Colonic mucosa (tissue), 4 donors: ENCODE results near the gene GZMB. TPM values are rescaled to one million over a fixed set of nuclear protein-coding genes. Genes with fewer than 3 reads are reported as not detected.
"Not testable (repeated sequence)": the region's sequence is repeated elsewhere in the genome, so short reads cannot be mapped to it uniquely, and the experiment has no call there.

Source experiments
- DNase-seq: peaks from one replicate; pipeline ENCODE4 v3.0.0-alpha.2; 2020
- H3K27ac ChIP-seq: fragments of 200-600 bp; one replicate; pipeline ENCODE4 v1.8.0; 2021
- H3K27me3 ChIP-seq: fragments of 200-600 bp; one replicate; pipeline ENCODE4 v1.8.0; 2021
- H3K36me3 ChIP-seq: fragments of 200-600 bp; one replicate; pipeline ENCODE4 v1.8.0; 2021
- H3K4me1 ChIP-seq: fragments of 200-600 bp; one replicate; pipeline ENCODE4 v1.8.0; 2021; ENCODE audit warnings: mild to moderate bottlenecking
- H3K4me3 ChIP-seq: fragments of 200-600 bp; one replicate; pipeline ENCODE4 v1.8.0; 2021
- H3K9ac ChIP-seq, 2 donors: one replicate each; pipeline ENCODE4 v1.7.0; 2013; ENCODE audit warnings: control low read depth in 2 of 2, low read depth in 2 of 2, low read length in 2 of 2
- H3K9me3 ChIP-seq: fragments of 200-600 bp; one replicate; pipeline ENCODE4 v1.8.0; 2021
- intact Hi-C: fragments of 100-400 bp; cut with DNase I; formaldehyde crosslinking; loops from one replicate; pipeline ENCODE4 v1.14.1; 2022
- total RNA-seq, 2 donors: library from RNA; stranded (reverse); fragmentation: NEBNext Ultra II Directional in 1 of 2; extraction: Animal tissue kit (Norgen Biotek cat#: 25700) in 1 of 2; gene quantifications; one replicate each; pipeline ENCODE4 v1.2.1, GENCODE V29; 2021
- TF ChIP-seq, protein P1 (sequence below): fragments of 200-600 bp; IDR thresholded peaks from one replicate; pipeline ENCODE4 v1.8.0; 2022; ENCODE audit warnings: antibody characterized with exemption, mild to moderate bottlenecking
- donor health status: healthy.
- donor health status: DM: no; HTN: no; CAD: no.
- donor health status: DM: no; HTN: no; CAD: no.

Gene GZMB
- total RNA-seq, 2 donors from 2014 or later = 1.1 to 3.0 TPM

DNA sequence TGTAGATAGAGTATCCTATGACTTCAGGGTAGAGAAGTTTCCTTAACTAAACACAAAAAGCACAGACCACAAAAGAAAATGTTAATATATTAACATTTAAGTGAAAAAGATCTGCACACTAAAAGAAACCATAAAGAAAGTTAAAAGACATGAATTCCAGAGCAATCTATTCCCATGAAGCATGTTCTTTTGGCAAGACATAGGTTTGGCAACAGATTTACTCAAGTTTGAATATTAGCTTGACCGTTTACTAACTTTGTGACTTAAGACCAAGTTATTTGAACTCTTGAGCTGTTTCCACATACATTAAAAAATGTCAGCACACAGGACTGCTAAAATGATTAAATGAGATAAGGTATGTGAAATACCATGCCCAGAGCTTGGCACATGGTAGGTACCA, 35.7 kb upstream of the GZMB start:
- Histone ChIP-seq H3K4me3 (no peak overlapping the region), H3K27me3 (no peaks in the 10 kb centered on the region), H3K9me3 (no peaks in the 10 kb centered on the region), H3K9ac (no peak overlapping the region), H3K36me3 (no peaks in the 10 kb centered on the region), H3K27ac (no peak overlapping the region), H3K4me1 (no peaks in the 10 kb centered on the region)
- TF ChIP-seq, protein P1, sequence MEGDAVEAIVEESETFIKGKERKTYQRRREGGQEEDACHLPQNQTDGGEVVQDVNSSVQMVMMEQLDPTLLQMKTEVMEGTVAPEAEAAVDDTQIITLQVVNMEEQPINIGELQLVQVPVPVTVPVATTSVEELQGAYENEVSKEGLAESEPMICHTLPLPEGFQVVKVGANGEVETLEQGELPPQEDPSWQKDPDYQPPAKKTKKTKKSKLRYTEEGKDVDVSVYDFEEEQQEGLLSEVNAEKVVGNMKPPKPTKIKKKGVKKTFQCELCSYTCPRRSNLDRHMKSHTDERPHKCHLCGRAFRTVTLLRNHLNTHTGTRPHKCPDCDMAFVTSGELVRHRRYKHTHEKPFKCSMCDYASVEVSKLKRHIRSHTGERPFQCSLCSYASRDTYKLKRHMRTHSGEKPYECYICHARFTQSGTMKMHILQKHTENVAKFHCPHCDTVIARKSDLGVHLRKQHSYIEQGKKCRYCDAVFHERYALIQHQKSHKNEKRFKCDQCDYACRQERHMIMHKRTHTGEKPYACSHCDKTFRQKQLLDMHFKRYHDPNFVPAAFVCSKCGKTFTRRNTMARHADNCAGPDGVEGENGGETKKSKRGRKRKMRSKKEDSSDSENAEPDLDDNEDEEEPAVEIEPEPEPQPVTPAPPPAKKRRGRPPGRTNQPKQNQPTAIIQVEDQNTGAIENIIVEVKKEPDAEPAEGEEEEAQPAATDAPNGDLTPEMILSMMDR = no peak
- no peak for DNase-seq
- intact Hi-C loops = loop anchor here (10.0 kb wide), 1 partner anchor 185 kb away; no protein-coding TSS in a partner anchor

GRCh38 chr14:24665440-24665991, 31.5 kb upstream of the GZMB start:
- intact Hi-C loops = no loop called here
- no peaks in the 10 kb centered on the region for H3K36me3 ChIP-seq
- no peak for DNase-seq
- no peaks in the 10 kb centered on the region for H3K27me3 ChIP-seq
- H3K9me3 ChIP-seq = no peaks in the 10 kb centered on the region
- no peak overlapping the region for H3K9ac ChIP-seq
- no peaks in the 10 kb centered on the region for H3K4me1 ChIP-seq
- TF ChIP-seq, protein P1 = no peak
- no peak overlapping the region for H3K4me3 ChIP-seq
- H3K27ac ChIP-seq = no peak overlapping the region

GRCh38 chr14:24664366-24664765, 30.4 kb upstream of the GZMB start:
- Histone ChIP-seq H3K27me3 (no peaks in the 10 kb centered on the region), H3K36me3 (no peaks in the 10 kb centered on the region), H3K27ac (no peak overlapping the region), H3K4me1 (no peaks in the 10 kb centered on the region), H3K4me3 (no peak overlapping the region), H3K9me3 (no peaks in the 10 kb centered on the region), H3K9ac (no peak overlapping the region)
- TF ChIP-seq, protein P1 = no peak
- intact Hi-C loops = no loop called here
- DNase-seq = no peak

- Histone ChIP-seq H3K4me1 (no peaks in the 10 kb centered on the region), H3K36me3 (no peaks in the 10 kb centered on the region), H3K27me3 (no peaks in the 10 kb centered on the region), H3K4me3 (no peak overlapping the region), H3K9ac (no peak overlapping the region), H3K9me3 (no peaks in the 10 kb centered on the region), H3K27ac (no peak overlapping the region)
- intact Hi-C loops = no loop called here
- DNase-seq = no peak
- TF ChIP-seq, protein P1 = no peak
These were observed 28.8 kb upstream of the GZMB start for GRCh38 chr14:24662753-24663152.

DNA sequence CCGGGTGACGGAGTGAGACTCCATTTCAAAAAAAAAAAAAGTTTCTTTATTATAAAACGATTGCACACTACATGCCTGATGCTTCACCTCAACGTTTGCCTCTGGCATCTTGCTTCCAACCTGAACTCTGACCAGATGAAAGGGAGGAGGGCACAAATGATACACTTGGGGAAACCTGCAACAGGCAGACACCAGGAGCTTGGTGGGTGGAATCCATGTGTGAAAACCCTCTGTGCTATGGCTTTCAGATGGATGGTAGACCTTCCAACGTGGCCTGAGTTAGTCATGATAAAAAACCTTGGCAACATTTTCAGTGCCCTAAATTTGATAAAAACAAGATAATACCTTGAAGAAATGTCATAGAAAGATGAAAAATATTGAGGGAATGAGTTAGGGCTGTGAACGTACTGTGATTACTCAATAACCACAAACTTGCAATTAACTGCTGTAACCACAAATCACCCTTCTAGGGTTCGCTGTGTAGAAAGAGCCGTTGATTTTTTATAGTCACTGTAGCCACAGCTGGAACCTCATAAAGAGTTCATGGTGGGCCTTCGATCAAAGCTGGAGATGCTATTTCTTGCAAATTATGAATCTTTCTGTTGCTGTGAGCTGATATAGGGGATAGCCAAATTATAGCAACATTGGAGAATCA, 26.1 kb upstream of the GZMB start:
- no peak overlapping the region for H3K4me3 ChIP-seq
- no peak for DNase-seq
- intact Hi-C loops = no loop called here
- no peaks in the 10 kb centered on the region for H3K9me3 ChIP-seq
- no peak overlapping the region for H3K27ac ChIP-seq
- H3K27me3 ChIP-seq = no peaks in the 10 kb centered on the region
- TF ChIP-seq, protein P1 = no peak
- H3K36me3 ChIP-seq = no peaks in the 10 kb centered on the region
- H3K9ac ChIP-seq = no peak overlapping the region
- no peaks in the 10 kb centered on the region for H3K4me1 ChIP-seq

GRCh38 chr14:24648361-24648760, 14.4 kb upstream of the GZMB start:
- H3K27me3 ChIP-seq, H3K27ac ChIP-seq, H3K9ac ChIP-seq, H3K36me3 ChIP-seq, H3K9me3 ChIP-seq, H3K4me1 ChIP-seq, intact Hi-C loops, DNase-seq, H3K4me3 ChIP-seq: not testable (repeated sequence)
